ENCODE results near the gene UBE2J2.

GRCh38 chr1:1241588-1242219 lies 31.9 kb downstream of the UBE2J2 start:
- TF ChIP-seq YY1 (IDR thresholded peaks at IDR 0.05; ENCODE audit: low read depth) = no peak
- no peak for TF ChIP-seq CREB1 (IDR thresholded peaks at IDR 0.05; ENCODE audit: low read depth)
- no peak for TF ChIP-seq CEBPB (IDR thresholded peaks at IDR 0.05)
- TF ChIP-seq MAX (IDR thresholded peaks at IDR 0.05) = no peak
- TF ChIP-seq NFIC (IDR thresholded peaks at IDR 0.05) = no peak
- no peak for TF ChIP-seq TAF1 (IDR thresholded peaks at IDR 0.05; ENCODE audit: low read depth)
- no peak for TF ChIP-seq RAD21 (IDR thresholded peaks at IDR 0.05; ENCODE audit: low read depth)
- no peak for TF ChIP-seq USF1 (IDR thresholded peaks at IDR 0.05)
- no peak for TF ChIP-seq REST (IDR thresholded peaks at IDR 0.05; ENCODE audit: low read depth)
- TF ChIP-seq EGR1 (IDR thresholded peaks at IDR 0.05) = no peak
- no peak for TF ChIP-seq EP300 (IDR thresholded peaks at IDR 0.05; ENCODE audit: borderline replicate concordance)
- TF ChIP-seq TCF12 (IDR thresholded peaks at IDR 0.05; ENCODE audit: low read depth) = no peak
- TF ChIP-seq ZBTB7A (IDR thresholded peaks at IDR 0.05; ENCODE audit: low read depth) = no peak
